Astrocyte (in vitro differentiated cells and primary cell): Measurements from ENCODE around the gene PAX5.

Experiments
- EZH2 ChIP-seq: IDR thresholded peaks from 2 replicates; pipeline ENCODE4 v1.6.1; 2012; ENCODE audit warnings: mild to moderate bottlenecking, low read length, inconsistent platforms; ENCODE audit not compliant: insufficient read depth
- TF ChIP-seq, protein P1 (sequence below): IDR thresholded peaks from 2 replicates; pipeline ENCODE4 v1.5.1; 2011; ENCODE audit warnings: low read depth, mild to moderate bottlenecking, inconsistent platforms, low read length, moderate library complexity; ENCODE audit not compliant: insufficient read depth

GRCh38 chr9:36987409-36987808 lies 46.7 kb downstream of the PAX5 start:
- TF ChIP-seq, protein P1, sequence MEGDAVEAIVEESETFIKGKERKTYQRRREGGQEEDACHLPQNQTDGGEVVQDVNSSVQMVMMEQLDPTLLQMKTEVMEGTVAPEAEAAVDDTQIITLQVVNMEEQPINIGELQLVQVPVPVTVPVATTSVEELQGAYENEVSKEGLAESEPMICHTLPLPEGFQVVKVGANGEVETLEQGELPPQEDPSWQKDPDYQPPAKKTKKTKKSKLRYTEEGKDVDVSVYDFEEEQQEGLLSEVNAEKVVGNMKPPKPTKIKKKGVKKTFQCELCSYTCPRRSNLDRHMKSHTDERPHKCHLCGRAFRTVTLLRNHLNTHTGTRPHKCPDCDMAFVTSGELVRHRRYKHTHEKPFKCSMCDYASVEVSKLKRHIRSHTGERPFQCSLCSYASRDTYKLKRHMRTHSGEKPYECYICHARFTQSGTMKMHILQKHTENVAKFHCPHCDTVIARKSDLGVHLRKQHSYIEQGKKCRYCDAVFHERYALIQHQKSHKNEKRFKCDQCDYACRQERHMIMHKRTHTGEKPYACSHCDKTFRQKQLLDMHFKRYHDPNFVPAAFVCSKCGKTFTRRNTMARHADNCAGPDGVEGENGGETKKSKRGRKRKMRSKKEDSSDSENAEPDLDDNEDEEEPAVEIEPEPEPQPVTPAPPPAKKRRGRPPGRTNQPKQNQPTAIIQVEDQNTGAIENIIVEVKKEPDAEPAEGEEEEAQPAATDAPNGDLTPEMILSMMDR, result no peak
- TF ChIP-seq EZH2, result no peak
